GM19351 (cell line): ENCODE data around the gene ZNF197.
"Not testable (repeated sequence)": the region's sequence is repeated elsewhere in the genome, so short reads cannot be mapped to it uniquely, and the experiment has no call there.

Experiments used
- ATAC-seq: cut with Tn5 transposase; IDR thresholded peaks from one replicate; pipeline ENCODE4 v1.9.1; 2021; ENCODE audit warnings: mild to moderate bottlenecking, moderate library complexity; ENCODE audit not compliant: unreplicated experiment

ZNF197 gene

GRCh38 chr3:44624749-44625480, at the start of gene ZNF197:
ZNF197 (plus strand) TSS chr3:44625036; CDS start chr3:44629155, 4,119 bp downstream.
- peak; percentile 90 for ATAC-seq

- ATAC-seq = no peak
Observed at GRCh38 chr3:44576613-44577012, 48.2 kb upstream of the ZNF197 start.

GRCh38 chr3:44577354-44577952, 47.4 kb upstream of the ZNF197 start:
- ATAC-seq = not testable (repeated sequence)

- ATAC-seq = not testable (repeated sequence)
Observed at GRCh38 chr3:44578316-44578715, 46.5 kb upstream of the ZNF197 start.

GRCh38 chr3:44578924-44579515, 45.8 kb upstream of the ZNF197 start:
- not testable (repeated sequence) for ATAC-seq

GRCh38 chr3:44579749-44580148, 45.1 kb upstream of the ZNF197 start:
- ATAC-seq = not testable (repeated sequence)

- not testable (repeated sequence) for ATAC-seq
Observed at GRCh38 chr3:44580971-44581370, 43.9 kb upstream of the ZNF197 start.

GRCh38 chr3:44584646-44585501, 40.0 kb upstream of the ZNF197 start, which contains the start of gene ZNF660:
ZNF660 (plus strand) TSS chr3:44584964; CDS start chr3:44594194, 9,230 bp downstream.
- peak; percentile 88 for ATAC-seq

GRCh38 chr3:44596621-44597020, 28.2 kb upstream of the ZNF197 start:
- no peak for ATAC-seq

- no peak for ATAC-seq
Observed at GRCh38 chr3:44601749-44602148, 23.1 kb upstream of the ZNF197 start.

GRCh38 chr3:44612678-44613077, 12.2 kb upstream of the ZNF197 start:
- no peak for ATAC-seq

GRCh38 chr3:44628716-44629115, 3.9 kb downstream of the ZNF197 start:
- ATAC-seq = no peak

GRCh38 chr3:44632193-44632592, 7.4 kb downstream of the ZNF197 start:
- no peak for ATAC-seq

GRCh38 chr3:44642337-44642736, 17.5 kb downstream of the ZNF197 start:
- ATAC-seq = no peak

- ATAC-seq = no peak
Observed at GRCh38 chr3:44643024-44643423, 18.2 kb downstream of the ZNF197 start.

GRCh38 chr3:44647771-44648170, 22.9 kb downstream of the ZNF197 start:
- ATAC-seq = no peak

GRCh38 chr3:44648564-44649229, 23.9 kb downstream of the ZNF197 start, which contains the start of gene ZNF35:
ZNF35 (plus strand) TSS chr3:44648732; CDS start chr3:44651068, 2,336 bp downstream.
- peak; percentile 95 for ATAC-seq

GRCh38 chr3:44649709-44650108, 24.9 kb downstream of the ZNF197 start:
- ATAC-seq = no peak

GRCh38 chr3:44654039-44654438, 29.2 kb downstream of the ZNF197 start:
- no peak for ATAC-seq

- no peak for ATAC-seq
Observed at GRCh38 chr3:44659015-44659414, 34.2 kb downstream of the ZNF197 start.
